ENCODE results near the gene SPRY4.
A peak's percentile ranks its signal among the peaks of the same experiment; 100 is the strongest.
"Not testable (repeated sequence)": the region's sequence is repeated elsewhere in the genome, so short reads cannot be mapped to it uniquely, and the experiment has no call there.

SPRY4 gene

GRCh38 chr5:142333749-142334148 is 8.9 kb upstream of the SPRY4 start:
- not testable (repeated sequence) for DNase-seq

GRCh38 chr5:142330444-142330843 is 5.6 kb upstream of the SPRY4 start:
- DNase-seq: no peak

GRCh38 chr5:142330026-142330425 is 5.2 kb upstream of the SPRY4 start:
- no peak for DNase-seq

GRCh38 chr5:142327111-142327842 is 2.5 kb upstream of the SPRY4 start:
- DNase-seq: no peak

- no peak for DNase-seq
These were observed 1.7 kb upstream of the SPRY4 start for GRCh38 chr5:142326480-142326938.

- no peak for DNase-seq
These were observed 1.1 kb upstream of the SPRY4 start for GRCh38 chr5:142325725-142326479.

GRCh38 chr5:142324136-142324870 is 518 bp downstream of the SPRY4 start:
- peak; percentile 29 for DNase-seq

- no peak for DNase-seq
These were observed 1.2 kb downstream of the SPRY4 start for GRCh38 chr5:142323480-142324135.

- no peak for DNase-seq
These were observed 1.9 kb downstream of the SPRY4 start for GRCh38 chr5:142322747-142323479.

GRCh38 chr5:142322403-142322746 is 2.4 kb downstream of the SPRY4 start:
- DNase-seq: no peak

- DNase-seq: no peak
These were observed 3.8 kb downstream of the SPRY4 start for GRCh38 chr5:142320851-142321560.

GRCh38 chr5:142320430-142320738 is 4.4 kb downstream of the SPRY4 start:
- DNase-seq: no peak

GRCh38 chr5:142319560-142320429 is 5.0 kb downstream of the SPRY4 start:
- DNase-seq: no peak

GRCh38 chr5:142319105-142319504 is 5.7 kb downstream of the SPRY4 start:
- DNase-seq: no peak

GRCh38 chr5:142317753-142318152 is 7.1 kb downstream of the SPRY4 start:
- no peak for DNase-seq

GRCh38 chr5:142317173-142317572 is 7.6 kb downstream of the SPRY4 start:
- DNase-seq: no peak

GRCh38 chr5:142316681-142317080 is 8.1 kb downstream of the SPRY4 start:
- DNase-seq: no peak

GRCh38 chr5:142316051-142316450 is 8.8 kb downstream of the SPRY4 start:
- DNase-seq: no peak

- no peak for DNase-seq
These were observed 9.5 kb downstream of the SPRY4 start for GRCh38 chr5:142315096-142315900.

- DNase-seq: no peak
These were observed 10.2 kb downstream of the SPRY4 start for GRCh38 chr5:142314606-142315005.
